Stomach (tissue), 9 donors: ENCODE results near the gene BCAS3. TPM values are rescaled to one million over a fixed set of nuclear protein-coding genes. Genes with fewer than 3 reads are reported as not detected.

ENCODE experiments used
- DNase-seq, 2 donors: peaks; one replicate each; pipeline versions ENCODE4 v3.0.0 to v3.0.0-alpha.2; 2013 to 2019
- H3K27ac ChIP-seq, 5 donors: fragments of 200-600 bp in 4 of 5; sonication (generic) in 4 of 5; one replicate each; pipeline ENCODE4 v1.5.1; 2013 to 2019; ENCODE audit warnings: mild to moderate bottlenecking in 1 of 5, moderate library complexity in 1 of 5
- H3K27me3 ChIP-seq, 3 donors: fragments of 200-600 bp; sonication (generic); one replicate each; pipeline ENCODE4 v1.5.1; 2017 to 2019; ENCODE audit warnings: mixed run types in 1 of 3
- H3K36me3 ChIP-seq, 4 donors: fragments of 200-600 bp; sonication (generic); 1 replicate in 3 of 4; 2 replicates in 1 of 4; pipeline ENCODE4 v1.5.1; 2016 to 2019
- H3K4me1 ChIP-seq, 4 donors: fragments of 200-600 bp; sonication (generic); one replicate each; pipeline ENCODE4 v1.5.1; 2016 to 2019
- H3K4me3 ChIP-seq, 4 donors: fragments of 200-600 bp; sonication (generic) in 3 of 4; one replicate each; pipeline ENCODE4 v1.5.1; 2016 to 2019; ENCODE audit warnings: mild to moderate bottlenecking in 1 of 4
- H3K9me3 ChIP-seq, 4 donors: fragments of 200-600 bp; sonication (generic); one replicate each; pipeline ENCODE4 v1.5.1; 2016 to 2019
- EP300 ChIP-seq: sonication (generic); formaldehyde crosslinking; IDR thresholded peaks from one replicate; pipeline ENCODE4 v1.6.1; 2017; ENCODE audit warnings: antibody characterized with exemption
- POLR2A ChIP-seq, 4 donors: fragments of 450-650 bp; IDR thresholded peaks; one replicate each; pipeline ENCODE4 v1.6.1; 2016; ENCODE audit warnings: antibody characterized with exemption in 4 of 4, control low read depth in 2 of 4, mild to moderate bottlenecking in 1 of 4, moderate library complexity in 1 of 4
- POLR2AphosphoS5 ChIP-seq, 3 donors: sonication (generic); formaldehyde crosslinking; IDR thresholded peaks; one replicate each; pipeline ENCODE4 v1.6.1; 2016; ENCODE audit warnings: antibody characterized with exemption in 3 of 3
- WGBS, 5 donors: extraction: QIAGEN DNeasy Blood & Tissue Kit in 3 of 5; methylation state at CpG; one replicate each; pipeline versions ENCODE4 v1.1.5 to v1.1.7; 2013 to 2018; 5-methylcytosine and 5-hydroxymethylcytosine counted together
- intact Hi-C: fragments of 100-400 bp; cut with DNase I; formaldehyde crosslinking; loops from one replicate; pipeline ENCODE4 v1.15.1; 2023; ENCODE audit warnings: low total_unique reads
- polyA plus RNA-seq, 3 donors: library from polyadenylated mRNA; stranded (reverse); fragments of 200-250 nt; gene quantifications; one replicate each; pipeline ENCODE4 v1.2.3, GENCODE V29; 2013
- total RNA-seq, 5 donors: library from RNA; depleted of rRNA; stranded (reverse); fragments of >200 nt; gene quantifications; one replicate each; pipeline versions ENCODE4 v1.1.0 to v1.2.3, GENCODE V29; 2014 to 2016
- TF ChIP-seq, protein P1 (sequence below), 7 experiments: fragments of 450-650 bp in 4 of 7; fragments of 200-600 bp in 3 of 7; sonication (generic) in 3 of 7; IDR thresholded peaks; one replicate each; pipeline ENCODE4 v1.5.1; 2016 to 2019; ENCODE audit warnings: antibody characterized with exemption in 7 of 7, control low read depth in 2 of 7, mild to moderate bottlenecking in 1 of 7
- donor health status: healthy with polysubstance abuse.
- donor health status: Bipolar disorder and iron deficiency.
- donor health status: healthy.

BCAS3 gene
- total and polyA plus RNA-seq, 8 donors, result 4.9 to 150 (median 25.3) TPM

DNA sequence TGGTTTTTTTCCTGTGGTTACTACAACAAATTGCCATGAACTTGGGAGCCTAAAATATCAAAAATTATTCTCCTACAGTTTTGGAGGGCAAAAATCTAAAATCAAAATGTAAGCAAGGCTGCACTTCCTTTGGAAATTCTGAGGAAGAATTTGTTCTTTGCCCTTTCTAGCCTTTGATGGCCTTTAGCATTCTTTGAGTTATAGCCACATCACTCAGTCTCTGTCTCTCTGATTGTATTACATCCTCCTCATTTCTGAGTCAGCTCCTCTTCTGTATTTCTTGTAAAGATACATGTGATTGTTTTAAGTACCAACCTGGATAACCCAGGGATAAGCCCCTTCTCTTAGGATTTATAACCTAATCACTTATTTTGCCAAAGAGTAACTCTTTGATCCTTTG is 282.0 kb downstream of the BCAS3 start:
- Histone ChIP-seq H3K27me3 (no peaks in the 10 kb centered on the region), H3K9me3 (peaks cover 0 to 17% (median 10%) of the 10 kb centered on the region in 4 donors), H3K36me3 (peaks cover 0 to 11% (median 7%) of the 10 kb centered on the region in 4 donors), H3K27ac (no peak overlapping the region), H3K4me1 (no peaks in the 10 kb centered on the region), H3K4me3 (no peak overlapping the region)
- intact Hi-C loops, result no loop called here
- TF ChIP-seq EP300 (no peak), POLR2A (IDR thresholded peaks at IDR 0.05) (no peak), POLR2AphosphoS5 (IDR thresholded peaks at IDR 0.05) (no peak)
- TF ChIP-seq, protein P1, sequence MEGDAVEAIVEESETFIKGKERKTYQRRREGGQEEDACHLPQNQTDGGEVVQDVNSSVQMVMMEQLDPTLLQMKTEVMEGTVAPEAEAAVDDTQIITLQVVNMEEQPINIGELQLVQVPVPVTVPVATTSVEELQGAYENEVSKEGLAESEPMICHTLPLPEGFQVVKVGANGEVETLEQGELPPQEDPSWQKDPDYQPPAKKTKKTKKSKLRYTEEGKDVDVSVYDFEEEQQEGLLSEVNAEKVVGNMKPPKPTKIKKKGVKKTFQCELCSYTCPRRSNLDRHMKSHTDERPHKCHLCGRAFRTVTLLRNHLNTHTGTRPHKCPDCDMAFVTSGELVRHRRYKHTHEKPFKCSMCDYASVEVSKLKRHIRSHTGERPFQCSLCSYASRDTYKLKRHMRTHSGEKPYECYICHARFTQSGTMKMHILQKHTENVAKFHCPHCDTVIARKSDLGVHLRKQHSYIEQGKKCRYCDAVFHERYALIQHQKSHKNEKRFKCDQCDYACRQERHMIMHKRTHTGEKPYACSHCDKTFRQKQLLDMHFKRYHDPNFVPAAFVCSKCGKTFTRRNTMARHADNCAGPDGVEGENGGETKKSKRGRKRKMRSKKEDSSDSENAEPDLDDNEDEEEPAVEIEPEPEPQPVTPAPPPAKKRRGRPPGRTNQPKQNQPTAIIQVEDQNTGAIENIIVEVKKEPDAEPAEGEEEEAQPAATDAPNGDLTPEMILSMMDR (IDR thresholded peaks at IDR 0.05), result no peak
- DNase-seq, result no peak

DNA sequence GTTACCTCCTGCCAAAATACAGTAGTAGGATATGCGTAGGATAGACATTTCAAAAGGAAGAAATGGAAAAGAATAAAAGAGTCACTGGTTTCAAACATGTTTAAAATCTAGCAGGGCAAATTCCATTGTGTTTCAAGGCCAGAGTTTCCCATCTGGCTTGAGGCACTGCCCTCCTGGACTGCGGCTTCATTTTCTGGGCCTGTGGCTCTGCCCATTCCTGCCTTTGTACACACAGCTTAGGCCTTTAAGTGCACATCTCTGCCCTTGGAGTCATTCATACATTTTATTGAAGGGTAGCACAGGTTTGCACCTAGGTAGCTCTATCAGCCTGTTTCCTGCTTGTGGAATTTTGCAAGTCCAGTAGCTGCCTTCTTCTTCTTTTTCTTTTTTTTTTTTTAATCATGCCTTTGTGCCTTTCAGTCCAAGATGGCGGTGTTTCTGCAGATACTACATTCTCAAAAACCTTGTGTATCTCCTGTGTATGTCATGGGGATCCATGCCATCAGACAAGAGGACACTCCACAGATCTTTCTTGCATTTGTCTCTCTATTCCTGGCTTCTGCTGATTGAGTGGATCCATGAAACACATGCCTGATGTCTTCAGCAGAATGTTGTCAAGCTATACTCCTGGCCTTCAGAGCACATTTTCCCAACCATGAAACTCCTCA is 282.9 kb downstream of the BCAS3 start:
- Histone ChIP-seq H3K4me3 (no peak overlapping the region), H3K4me1 (no peaks in the 10 kb centered on the region), H3K27ac (no peak overlapping the region), H3K9me3 (peaks cover 0 to 17% (median 10%) of the 10 kb centered on the region in 4 donors), H3K27me3 (no peaks in the 10 kb centered on the region), H3K36me3 (peaks cover 0 to 11% (median 7%) of the 10 kb centered on the region in 4 donors)
- intact Hi-C loops, result no loop called here
- TF ChIP-seq, protein P1 (IDR thresholded peaks at IDR 0.05), result no peak
- TF ChIP-seq POLR2A (IDR thresholded peaks at IDR 0.05), result no peak
- TF ChIP-seq EP300, result no peak
- no peak for TF ChIP-seq POLR2AphosphoS5 (IDR thresholded peaks at IDR 0.05)
- no peak for DNase-seq
- 93 to 97% (median 96%) methylated on average over 3 of the region's 3 CpGs for WGBS, 5 donors

DNA sequence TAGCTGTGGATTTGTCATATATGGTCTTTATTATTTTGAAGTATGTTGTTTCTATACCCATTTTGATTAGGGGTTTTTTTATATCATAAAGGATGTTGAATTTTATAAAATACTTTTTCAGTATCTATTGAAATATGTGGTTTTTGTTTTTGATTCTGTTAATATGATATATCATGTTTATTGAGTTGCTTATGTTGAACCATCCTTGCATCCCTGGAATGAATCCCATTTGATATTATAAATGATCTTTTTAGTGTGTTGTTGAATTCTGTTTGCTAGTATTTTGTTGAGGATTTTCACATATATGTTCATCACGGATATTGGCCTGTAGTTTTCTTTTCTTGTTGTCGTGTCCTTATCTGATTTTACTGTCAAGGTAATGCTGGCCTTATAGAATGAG is 286.5 kb downstream of the BCAS3 start:
- WGBS, 5 donors, result 93 to 98% (median 96%) methylated on average over 2 of the region's 2 CpGs
- Histone ChIP-seq H3K4me3 (no peak overlapping the region), H3K9me3 (peaks cover 0 to 17% (median 10%) of the 10 kb centered on the region in 4 donors), H3K27ac (no peak overlapping the region), H3K36me3 (peaks cover 0 to 11% (median 7%) of the 10 kb centered on the region in 4 donors), H3K27me3 (no peaks in the 10 kb centered on the region), H3K4me1 (no peaks in the 10 kb centered on the region)
- no peak for TF ChIP-seq POLR2AphosphoS5 (IDR thresholded peaks at IDR 0.05)
- TF ChIP-seq, protein P1 (IDR thresholded peaks at IDR 0.05), result no peak
- TF ChIP-seq POLR2A (IDR thresholded peaks at IDR 0.05), result no peak
- no peak for TF ChIP-seq EP300
- no peak for DNase-seq
- intact Hi-C loops, result no loop called here

DNA sequence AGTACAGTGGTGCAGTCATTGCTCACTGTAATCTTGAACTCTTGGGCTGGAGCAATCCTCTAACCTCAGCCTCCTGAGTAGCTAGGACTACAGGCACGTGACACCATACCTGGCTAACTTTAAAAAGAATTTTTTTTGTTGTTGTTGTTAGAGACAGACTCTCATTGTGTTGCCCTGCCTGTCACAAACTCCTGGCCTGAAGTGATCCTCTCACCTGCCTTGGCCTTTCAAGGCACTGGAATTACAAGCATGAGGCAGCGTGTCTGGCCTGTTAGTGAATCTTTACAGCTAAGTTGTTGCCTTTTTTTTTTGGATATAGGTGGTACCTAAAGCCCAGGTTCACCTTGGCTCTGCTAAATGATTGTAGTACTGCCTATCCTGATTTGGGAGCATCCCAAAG is 290.6 kb downstream of the BCAS3 start:
- intact Hi-C loops, result no loop called here
- 78 to 94% (median 91%) methylated on average over 2 of the region's 2 CpGs for WGBS, 5 donors

More for the DNA sequence above, 290.6 kb downstream of the BCAS3 start:
- Histone ChIP-seq H3K4me3 (no peak overlapping the region), H3K36me3 (no peaks in the 10 kb centered on the region), H3K9me3 (peaks cover 0 to 5% (median 3%) of the 10 kb centered on the region in 4 donors), H3K4me1 (no peaks in the 10 kb centered on the region), H3K27ac (no peak overlapping the region), H3K27me3 (no peaks in the 10 kb centered on the region)
- DNase-seq, result no peak
- TF ChIP-seq, protein P1 (IDR thresholded peaks at IDR 0.05), result no peak
- TF ChIP-seq EP300, result no peak
- TF ChIP-seq POLR2A (IDR thresholded peaks at IDR 0.05), result no peak
- no peak for TF ChIP-seq POLR2AphosphoS5 (IDR thresholded peaks at IDR 0.05)
